Heart left ventricle (tissue), 13 donors: ENCODE data around the gene MAFF.

Experiments used
- POLR2A ChIP-seq, 2 donors: fragments of 450-650 bp; IDR thresholded peaks; one replicate each; pipeline ENCODE4 v1.6.1; 2017; ENCODE audit warnings: antibody characterized with exemption in 2 of 2, mild to moderate bottlenecking in 2 of 2, moderate library complexity in 2 of 2
- TF ChIP-seq, protein P1 (sequence below), 12 donors: fragments of 200-600 bp; sonication (generic) in 4 of 12; IDR thresholded peaks; one replicate each; pipeline versions ENCODE4 v1.5.0 to v1.8.0; 2018 to 2022; ENCODE audit warnings: antibody characterized with exemption in 12 of 12, mild to moderate bottlenecking in 5 of 12
- donor health status: ischemic (EF 13 %, LVEDD 7.1; RV severe dilation, severe dysfunction).
- donor health status: DM: no; HTN: yes; CAD: no.
- donor health status: DM: no; HTN: no; CAD: no.
- donor health status: ischemic (EF 25% LVEDD 6.9; RV normal size, moderate dysfunction).
- donor health status: ischemic (EF 25% LVEDD 5.7; RV mildly dilated, moderate dysfunction).
- donor health status: ischemic (EF 35%, LVEDD 5.7; RV mildly dilated, moderate dysfunction).
- donor health status: nonischemic (EF 11% LVEDD 7.7; RV severe dilation, severe dysfunction).
- donor health status: DM: yes; HTN: yes; CAD: no.
- donor health status: PGD.
- donor health status: ischemic (EF 29% LVEDD 5.4; RV normal size, mild dysfunction).
- donor health status: nonischemic (EF 23%, LVEDD 6.1; RV moderate dilation, normal function).

DNA sequence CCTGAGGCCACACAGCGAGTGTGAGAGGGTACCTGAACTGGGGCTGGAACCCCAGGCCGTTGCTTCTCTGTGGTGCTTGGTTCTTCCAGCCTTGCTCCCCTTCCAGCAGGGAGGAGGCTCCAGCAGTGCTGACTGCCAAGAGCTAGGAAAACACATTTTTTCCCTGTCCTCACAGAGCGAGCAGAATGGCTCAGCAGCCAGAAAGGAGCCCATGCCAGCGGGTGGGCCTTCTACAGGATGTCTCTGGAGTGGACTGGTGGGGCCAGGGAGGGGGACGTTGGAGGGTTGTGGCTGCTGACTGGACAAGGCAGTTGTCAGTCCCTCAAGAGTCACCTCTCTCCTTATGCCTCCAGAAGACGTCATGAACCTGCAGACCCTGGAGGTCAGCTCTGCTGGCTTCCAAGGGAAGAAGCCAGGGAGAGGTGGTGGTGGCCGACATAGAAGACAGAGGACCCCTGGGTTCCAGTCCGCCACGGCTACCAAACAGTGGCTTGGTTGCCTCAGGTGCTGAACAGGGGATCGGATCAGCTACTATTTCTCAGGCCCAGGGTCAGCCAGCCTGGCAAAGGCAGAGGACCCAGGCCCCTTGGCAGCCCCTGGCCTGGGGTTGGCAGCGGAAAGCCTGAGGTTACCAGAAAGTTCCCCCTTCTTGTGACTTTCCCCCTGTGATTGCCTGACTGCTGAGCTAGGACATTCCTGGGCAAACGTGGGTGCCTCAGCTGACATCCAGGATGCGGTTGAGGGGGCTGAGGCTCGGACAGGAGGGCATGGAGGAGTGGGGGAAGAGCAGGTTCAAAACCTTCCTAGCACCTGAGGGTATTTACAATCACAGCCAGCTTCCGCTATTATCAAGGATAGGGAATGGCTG lies 3.7 kb downstream of the MAFF start:
- TF ChIP-seq POLR2A (IDR thresholded peaks at IDR 0.05): no peak
- TF ChIP-seq, protein P1, sequence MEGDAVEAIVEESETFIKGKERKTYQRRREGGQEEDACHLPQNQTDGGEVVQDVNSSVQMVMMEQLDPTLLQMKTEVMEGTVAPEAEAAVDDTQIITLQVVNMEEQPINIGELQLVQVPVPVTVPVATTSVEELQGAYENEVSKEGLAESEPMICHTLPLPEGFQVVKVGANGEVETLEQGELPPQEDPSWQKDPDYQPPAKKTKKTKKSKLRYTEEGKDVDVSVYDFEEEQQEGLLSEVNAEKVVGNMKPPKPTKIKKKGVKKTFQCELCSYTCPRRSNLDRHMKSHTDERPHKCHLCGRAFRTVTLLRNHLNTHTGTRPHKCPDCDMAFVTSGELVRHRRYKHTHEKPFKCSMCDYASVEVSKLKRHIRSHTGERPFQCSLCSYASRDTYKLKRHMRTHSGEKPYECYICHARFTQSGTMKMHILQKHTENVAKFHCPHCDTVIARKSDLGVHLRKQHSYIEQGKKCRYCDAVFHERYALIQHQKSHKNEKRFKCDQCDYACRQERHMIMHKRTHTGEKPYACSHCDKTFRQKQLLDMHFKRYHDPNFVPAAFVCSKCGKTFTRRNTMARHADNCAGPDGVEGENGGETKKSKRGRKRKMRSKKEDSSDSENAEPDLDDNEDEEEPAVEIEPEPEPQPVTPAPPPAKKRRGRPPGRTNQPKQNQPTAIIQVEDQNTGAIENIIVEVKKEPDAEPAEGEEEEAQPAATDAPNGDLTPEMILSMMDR (IDR thresholded peaks at IDR 0.05): no peak
